ENCODE data around the gene ABCF2. TPM values are rescaled to one million over a fixed set of nuclear protein-coding genes. Genes with fewer than 3 reads are reported as not detected.

Gene ABCF2
- polyA plus RNA-seq, 1 of the 3 experiments (the other 2 are of a cell fraction), result 75.4 TPM

GRCh38 chr7:151198945-151199848, 27.8 kb downstream of the ABCF2 start:
- Histone ChIP-seq H3K9ac (no peak overlapping the region), H3K27ac (ENCODE audit: low read depth in 2 of 2, low read length in 1 of 2) (no peak overlapping the region), H3K79me2 (ENCODE audit: insufficient read depth) (no peaks in the 10 kb centered on the region), H4K20me1 (ENCODE audit: insufficient read depth) (no peaks in the 10 kb centered on the region), H3K4me1 (ENCODE audit: control insufficient read depth in 1 of 2, insufficient read depth in 2 of 2, low read depth in 1 of 2, low read length in 1 of 2) (no peaks in the 10 kb centered on the region), H3K9me2 (no peaks in the 10 kb centered on the region), H3K9me3 (no peaks in the 10 kb centered on the region), H3K36me3 (replicated peaks in 1 of 2; ENCODE audit: control insufficient read depth in 1 of 2, insufficient read depth in 2 of 2, low read length in 1 of 2) (no peaks in the 10 kb centered on the region), H3K4me2 (no peak overlapping the region), H3K27me3 (ENCODE audit: insufficient read depth) (peaks cover 77% of the 10 kb centered on the region), H3F3A (replicated peaks; ENCODE audit: insufficient read depth) (no peaks in the 10 kb centered on the region), H3K4me3 (ENCODE audit: low read depth in 2 of 2, low read length in 1 of 2) (no peak overlapping the region), H2AFZ (ENCODE audit: low read depth) (no peak overlapping the region)
- 61% methylated on average over 30 of the region's 30 CpGs for WGBS (ENCODE audit: low lambda C conversion rate)
- TF ChIP-seq GATA2 (CRISPR knock-in tag; IDR thresholded peaks at IDR 0.05), result no peak
- TF ChIP-seq TEAD4 (IDR thresholded peaks at IDR 0.05; ENCODE audit: borderline replicate concordance, insufficient read depth), result no peak
- TF ChIP-seq MEF2A (IDR thresholded peaks at IDR 0.05; ENCODE audit: borderline replicate concordance, low read depth), result no peak
- TF ChIP-seq REST (IDR thresholded peaks at IDR 0.05; ENCODE audit: low read depth, low read length), result no peak
- no peak for TF ChIP-seq RAD21 (IDR thresholded peaks at IDR 0.05; ENCODE audit: low read length)
- TF ChIP-seq EP300 (IDR thresholded peaks at IDR 0.05; ENCODE audit: borderline replicate concordance in 1 of 2, low read depth in 1 of 2, low read length in 1 of 2), result no peak
- no peak for TF ChIP-seq SMC3 (IDR thresholded peaks at IDR 0.05; ENCODE audit: low read depth, low read length)
- TF ChIP-seq RCOR1 (IDR thresholded peaks at IDR 0.05; ENCODE audit: low read length), result no peak
- no peak for TF ChIP-seq CTCF (IDR thresholded peaks at IDR 0.05)
- TF ChIP-seq GABPA (IDR thresholded peaks at IDR 0.05; ENCODE audit: low read depth), result no peak
- TF ChIP-seq TCF12 (IDR thresholded peaks at IDR 0.05), result no peak
- no peak for DNase-seq
- ChIA-PET POLR2A (no interaction called here), CTCF (interaction anchor here (0.9 to 1.7 kb wide), 6 partner anchors 20 to 76 kb away, joined by 3 to 4 read pairs (median 3); no protein-coding TSS in a partner anchor)

Data from SK-N-SH (cell line).